ENCODE results near the gene KCNAB2.

KCNAB2 gene

GRCh38 chr1:6027591-6027990, 18.1 kb upstream of the KCNAB2 start:
- no peaks in the 10 kb centered on the region for H3K9me3 Mint-ChIP-seq
- H3K4me3 Mint-ChIP-seq: no peak overlapping the region
- H3K27ac Mint-ChIP-seq: no peak overlapping the region
- no peaks in the 10 kb centered on the region for H3K36me3 Mint-ChIP-seq (ENCODE audit: low read depth)
- TF ChIP-seq CTCF (IDR thresholded peaks at IDR 0.05; ENCODE audit: unreplicated experiment in 3 of 3): no peak
- no peaks in the 10 kb centered on the region for H3K4me1 Mint-ChIP-seq
- peaks cover 34% of the 10 kb centered on the region for H3K27me3 Mint-ChIP-seq (ENCODE audit: low read depth)

- Mint-ChIP-seq H3K27ac (no peak overlapping the region), H3K36me3 (ENCODE audit: low read depth) (no peaks in the 10 kb centered on the region), H3K27me3 (ENCODE audit: low read depth) (peaks cover 39% of the 10 kb centered on the region), H3K4me1 (no peaks in the 10 kb centered on the region), H3K4me3 (no peak overlapping the region), H3K9me3 (no peaks in the 10 kb centered on the region)
- no peak for TF ChIP-seq CTCF (IDR thresholded peaks at IDR 0.05; ENCODE audit: unreplicated experiment in 3 of 3)
Measured at GRCh38 chr1:6028042-6028850, 17.4 kb upstream of the KCNAB2 start.

GRCh38 chr1:6029351-6029750, 16.3 kb upstream of the KCNAB2 start:
- Mint-ChIP-seq H3K4me3 (no peak overlapping the region), H3K9me3 (no peaks in the 10 kb centered on the region), H3K36me3 (ENCODE audit: low read depth) (no peaks in the 10 kb centered on the region), H3K27me3 (ENCODE audit: low read depth) (peaks cover 44% of the 10 kb centered on the region), H3K4me1 (no peaks in the 10 kb centered on the region), H3K27ac (no peak overlapping the region)
- no peak for TF ChIP-seq CTCF (IDR thresholded peaks at IDR 0.05; ENCODE audit: unreplicated experiment in 3 of 3)

GRCh38 chr1:6030132-6030531, 15.6 kb upstream of the KCNAB2 start:
- Mint-ChIP-seq H3K36me3 (ENCODE audit: low read depth) (no peaks in the 10 kb centered on the region), H3K4me3 (no peak overlapping the region), H3K9me3 (no peaks in the 10 kb centered on the region), H3K4me1 (no peaks in the 10 kb centered on the region), H3K27ac (no peak overlapping the region), H3K27me3 (ENCODE audit: low read depth) (peaks cover 45% of the 10 kb centered on the region)
- no peak for TF ChIP-seq CTCF (IDR thresholded peaks at IDR 0.05; ENCODE audit: unreplicated experiment in 3 of 3)

GRCh38 chr1:6030547-6031261, 15.0 kb upstream of the KCNAB2 start:
- H3K36me3 Mint-ChIP-seq (ENCODE audit: low read depth): no peaks in the 10 kb centered on the region
- no peaks in the 10 kb centered on the region for H3K4me1 Mint-ChIP-seq
- H3K9me3 Mint-ChIP-seq: no peaks in the 10 kb centered on the region
- H3K4me3 Mint-ChIP-seq: no peak overlapping the region
- no peak for TF ChIP-seq CTCF (IDR thresholded peaks at IDR 0.05; ENCODE audit: unreplicated experiment in 3 of 3)
- peaks cover 49% of the 10 kb centered on the region for H3K27me3 Mint-ChIP-seq (ENCODE audit: low read depth)
- H3K27ac Mint-ChIP-seq: no peak overlapping the region

Measured in nephron (organoid).